HCT116 (cell line): ENCODE data around the gene CTDSP1. TPM values are rescaled to one million over a fixed set of nuclear protein-coding genes. Genes with fewer than 3 reads are reported as not detected.

Source experiments
- ATAC-seq: fragments of 200-7000 bp; cut with Tn5 transposase; 2 replicates; pipeline ENCODE4 v1.9.1; 2020; ENCODE audit warnings: mild to moderate bottlenecking, moderate library complexity
- BruUV-seq: library from RNA; stranded (reverse); fragments of 400-500 nt; replicated peaks from 2 replicates; lab custom pipeline; 2021; lab: Mats Ljungman, UMichigan
- CTCF ChIA-PET: fragments of 300-600 bp; sonication (Branson Sonifier 250); formaldehyde crosslinking; loops from one replicate; lab custom pipeline; 2021; ENCODE audit warnings: antibody characterized with exemption; lab: Charles Lee
- POLR2A ChIA-PET: fragments of 300-600, 350-600 bp; sonication (Branson Sonifier 250); formaldehyde crosslinking; loops from one replicate; lab custom pipeline; 2021; ENCODE audit warnings: antibody characterized with exemption; lab: Charles Lee
- RAD21 ChIA-PET, 2 experiments: fragments of 300-600 bp; sonication (Branson Sonifier 250); formaldehyde crosslinking; loops; one replicate each; lab custom pipeline; 2023; ENCODE audit warnings: low total read pairs in 2 of 2; ENCODE audit not compliant: uncharacterized antibody in 2 of 2, unreplicated experiment in 2 of 2, low non-redundant PET in 1 of 2; lab: Charles Lee
- DNase-seq: peaks from one replicate; pipeline ENCODE4 v3.0.0-alpha.2; 2010; ENCODE audit warnings: low read depth, low spot score
- H2AFZ ChIP-seq: fragments of 200-600 bp; shearing (Covaris generic), sonication (generic); 2 replicates; pipeline ENCODE4 v1.6.1; 2017; ENCODE audit warnings: low read depth, mixed run types, mixed read lengths, antibody characterized with exemption, low read length; ENCODE audit not compliant: poor library complexity, severe bottlenecking
- H3K27ac ChIP-seq: 2 replicates; pipeline ENCODE4 v1.5.1; 2012; ENCODE audit warnings: low read depth, low read length
- H3K27me3 ChIP-seq: fragments of 200-600 bp; sonication (generic); 2 replicates; pipeline ENCODE4 v1.6.1; 2016; ENCODE audit warnings: mixed run types, low read length, mixed read lengths; ENCODE audit not compliant: insufficient read depth
- H3K36me3 ChIP-seq, 2 experiments: fragments of 200-500 bp in 1 of 2; fragments of 200-600 bp in 1 of 2; sonication (Bioruptor generic) in 1 of 2; sonication (generic) in 1 of 2; 2 replicates each; pipeline versions ENCODE4 v1.5.1 to v1.6.1; 2014 to 2016; ENCODE audit warnings: low read length in 2 of 2, inconsistent platforms in 1 of 2, mixed read lengths in 1 of 2, mixed run types in 1 of 2; ENCODE audit not compliant: insufficient read depth in 2 of 2, control insufficient read depth in 1 of 2
- H3K4me1 ChIP-seq, 2 experiments: fragments of 200-600 bp in 1 of 2; sonication (generic) in 1 of 2; 2 replicates each; pipeline versions ENCODE4 v1.5.1 to v1.6.1; 2012 to 2017; ENCODE audit warnings: low read length in 2 of 2, inconsistent platforms in 1 of 2, mild to moderate bottlenecking in 1 of 2, mixed read lengths in 1 of 2, mixed run types in 1 of 2, moderate library complexity in 1 of 2; ENCODE audit not compliant: insufficient read depth in 2 of 2, control insufficient read depth in 1 of 2
- H3K4me2 ChIP-seq: fragments of 200-600 bp; sonication (generic); 2 replicates; pipeline ENCODE4 v1.6.1; 2017; ENCODE audit warnings: mixed run types, low read length, mixed read lengths
- H3K4me3 ChIP-seq, 2 experiments: fragments of 200-600 bp in 1 of 2; sonication (generic) in 1 of 2; replicated peaks in 1 of 2; 2 replicates each; pipeline ENCODE4 v1.5.1; 2011 to 2016; ENCODE audit warnings: low read length in 2 of 2, control low read depth in 1 of 2, low read depth in 1 of 2, mild to moderate bottlenecking in 1 of 2, mixed read lengths in 1 of 2, mixed run types in 1 of 2
- H3K79me2 ChIP-seq: fragments of 200-600 bp; sonication (generic); 2 replicates; pipeline ENCODE4 v1.6.1; 2017; ENCODE audit warnings: mild to moderate bottlenecking, mixed run types, low read length, moderate library complexity, mixed read lengths; ENCODE audit not compliant: insufficient read depth
- H3K9ac ChIP-seq: fragments of 200-600 bp; sonication (generic); 2 replicates; pipeline ENCODE4 v1.6.1; 2016; ENCODE audit warnings: low read length, mixed read lengths
- H3K9me2 ChIP-seq: fragments of 200-600 bp; sonication (generic), shearing (Covaris generic); 2 replicates; pipeline ENCODE4 v1.6.1; 2017; ENCODE audit warnings: mixed run types, mild to moderate bottlenecking, moderate library complexity; ENCODE audit not compliant: insufficient read depth
- H3K9me3 ChIP-seq, 2 experiments: fragments of 200-500 bp in 1 of 2; fragments of 200-600 bp in 1 of 2; sonication (Bioruptor generic) in 1 of 2; sonication (generic) in 1 of 2; 2 replicates each; pipeline ENCODE4 v1.6.1; 2014 to 2017; ENCODE audit warnings: low read length in 2 of 2, mixed read lengths in 2 of 2, inconsistent platforms in 1 of 2, low read depth in 1 of 2, mild to moderate bottlenecking in 1 of 2, mixed run types in 1 of 2, moderate library complexity in 1 of 2; ENCODE audit not compliant: control insufficient read depth in 1 of 2, insufficient read depth in 1 of 2
- H4K20me1 ChIP-seq: fragments of 200-600 bp; sonication (generic), shearing (Covaris generic); 2 replicates; pipeline ENCODE4 v1.6.1; 2017; ENCODE audit warnings: mixed run types, mild to moderate bottlenecking, moderate library complexity; ENCODE audit not compliant: insufficient read depth
- EGR1 ChIP-seq: IDR thresholded peaks from 2 replicates; pipeline ENCODE4 v1.6.1; 2012; ENCODE audit warnings: low read depth
- ELF1 ChIP-seq: IDR thresholded peaks from 2 replicates; pipeline ENCODE4 v1.6.1; 2012; ENCODE audit warnings: low read depth, borderline replicate concordance
- ZNF274 ChIP-seq: fragments of 200-500 bp; sonication (Bioruptor generic); IDR thresholded peaks from 2 replicates; pipeline ENCODE4 v1.6.1; 2014; ENCODE audit warnings: mild to moderate bottlenecking, low read depth, low read length, inconsistent platforms
- intact Hi-C: fragments of 100-400 bp; cut with micrococcal nuclease; formaldehyde crosslinking; loops from 2 replicates; pipeline ENCODE4 v1.10.0; 2022
- microRNA counts: library from miRNA; unstranded; fragments of <30 nt; microRNA quantifications from one replicate; lab custom pipeline; 2015
- microRNA-seq: library from miRNA; unstranded; fragments of <30 nt; microRNA quantifications from one replicate; pipeline ENCODE4, GENCODE V29; 2016; ENCODE audit warnings: borderline number of aligned reads
- total RNA-seq: library from RNA; stranded (reverse); gene quantifications from one replicate; pipeline ENCODE4 v1.2.1, GENCODE V29; 2021; ENCODE audit not compliant: unreplicated experiment
- TF ChIP-seq, protein P1 (sequence below), 3 experiments: fragments of 200-600 bp in 1 of 3; sonication (generic) in 1 of 3; IDR thresholded peaks in 2 of 3; conservative IDR thresholded peaks in 1 of 3; 2 replicates each; pipeline ENCODE4 v1.5.1; 2012 to 2017; ENCODE audit warnings: low read depth in 2 of 3, low read length in 2 of 3, antibody characterized with exemption in 1 of 3, borderline replicate concordance in 1 of 3, control low read depth in 1 of 3, mild to moderate bottlenecking in 1 of 3, mixed read lengths in 1 of 3, mixed run types in 1 of 3, moderate library complexity in 1 of 3; ENCODE audit not compliant: insufficient read depth in 1 of 3
- TF ChIP-seq, protein P2 (sequence below): IDR thresholded peaks from 2 replicates; pipeline ENCODE4 v1.6.1; 2012

Gene CTDSP1
- total RNA-seq, 1 experiment from 2014 or later: 90.7 TPM

DNA sequence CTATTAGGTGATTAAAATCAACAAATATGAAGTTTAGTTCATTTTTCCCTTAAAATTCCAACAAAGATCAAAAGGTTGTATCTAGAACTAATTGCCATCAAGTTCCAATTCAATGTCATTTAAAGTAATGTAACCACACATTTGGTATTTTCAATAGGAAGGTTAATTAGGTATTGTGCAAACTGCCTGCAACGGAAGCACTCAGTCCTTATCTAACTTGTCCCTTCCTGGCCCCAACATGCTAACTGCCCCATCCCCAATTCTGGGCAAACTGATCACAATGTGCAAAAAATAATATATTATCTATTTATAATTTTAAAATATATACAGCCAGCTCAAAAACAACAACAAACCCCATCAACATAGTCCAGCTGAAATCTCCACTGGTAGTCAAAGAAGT is 52.4 kb downstream of the CTDSP1 start:
- H3K4me2 ChIP-seq: no peak overlapping the region
- TF ChIP-seq, protein P1, sequence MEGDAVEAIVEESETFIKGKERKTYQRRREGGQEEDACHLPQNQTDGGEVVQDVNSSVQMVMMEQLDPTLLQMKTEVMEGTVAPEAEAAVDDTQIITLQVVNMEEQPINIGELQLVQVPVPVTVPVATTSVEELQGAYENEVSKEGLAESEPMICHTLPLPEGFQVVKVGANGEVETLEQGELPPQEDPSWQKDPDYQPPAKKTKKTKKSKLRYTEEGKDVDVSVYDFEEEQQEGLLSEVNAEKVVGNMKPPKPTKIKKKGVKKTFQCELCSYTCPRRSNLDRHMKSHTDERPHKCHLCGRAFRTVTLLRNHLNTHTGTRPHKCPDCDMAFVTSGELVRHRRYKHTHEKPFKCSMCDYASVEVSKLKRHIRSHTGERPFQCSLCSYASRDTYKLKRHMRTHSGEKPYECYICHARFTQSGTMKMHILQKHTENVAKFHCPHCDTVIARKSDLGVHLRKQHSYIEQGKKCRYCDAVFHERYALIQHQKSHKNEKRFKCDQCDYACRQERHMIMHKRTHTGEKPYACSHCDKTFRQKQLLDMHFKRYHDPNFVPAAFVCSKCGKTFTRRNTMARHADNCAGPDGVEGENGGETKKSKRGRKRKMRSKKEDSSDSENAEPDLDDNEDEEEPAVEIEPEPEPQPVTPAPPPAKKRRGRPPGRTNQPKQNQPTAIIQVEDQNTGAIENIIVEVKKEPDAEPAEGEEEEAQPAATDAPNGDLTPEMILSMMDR (IDR thresholded peaks at IDR 0.05 in 2 of 3, conservative IDR thresholded peaks at IDR 0.05 in 1 of 3; ENCODE audit: borderline replicate concordance in 1 of 3, insufficient read depth in 1 of 3, low read depth in 2 of 3, low read length in 2 of 3): no peak
- no peak for TF ChIP-seq ELF1
- no peak for TF ChIP-seq EGR1
- no peak for TF ChIP-seq ZNF274
- TF ChIP-seq, protein P2, sequence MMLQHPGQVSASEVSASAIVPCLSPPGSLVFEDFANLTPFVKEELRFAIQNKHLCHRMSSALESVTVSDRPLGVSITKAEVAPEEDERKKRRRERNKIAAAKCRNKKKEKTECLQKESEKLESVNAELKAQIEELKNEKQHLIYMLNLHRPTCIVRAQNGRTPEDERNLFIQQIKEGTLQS: no peak
- TF ChIP-seq, all 23 proteins: peak for 0
- H3K36me3 ChIP-seq: peaks cover 16 to 21% of the 10 kb centered on the region in 2 experiments
- no peaks in the 10 kb centered on the region for H3K79me2 ChIP-seq
- peaks cover 17% of the 10 kb centered on the region in 2 experiments for H3K4me1 ChIP-seq
- DNase-seq (no peak), ATAC-seq (no peak)
- no peak overlapping the region for H3K9ac ChIP-seq
- no peak overlapping the region for H3K4me3 ChIP-seq
- H4K20me1 ChIP-seq: no peaks in the 10 kb centered on the region
- no peaks in the 10 kb centered on the region for H3K27me3 ChIP-seq
- ChIA-PET CTCF (no interaction called here), RAD21 (no interaction called here), POLR2A (no interaction called here)
- H3K9me3 ChIP-seq: no peaks in the 10 kb centered on the region
- no peak overlapping the region for H2AFZ ChIP-seq
- BruUV-seq: TSS peak; percentile 3
- intact Hi-C loops: no loop called here
- H3K9me2 ChIP-seq: no peaks in the 10 kb centered on the region
- no peak overlapping the region for H3K27ac ChIP-seq

MicroRNA genes within 50 kb of the gene (microRNA counts, 767-probe panel; counts per million panel counts)
- microRNA hsa-miR-26b-5p (lab: Ali Mortazavi, UCI): not detected

Small RNA genes within 50 kb of the gene (microRNA-seq; reads per million reads assigned to microRNA genes)
- 17,880 reads per million, percentile 96 among the genes with 10 or more reads in this experiment for gene MIR26B

Other genes starting within 250 kb of the CTDSP1 start
- gene CXCR1, start 232.9 kb upstream of the CTDSP1 start, total RNA-seq: not detected
- 187 TPM for gene ARPC2, start 182.7 kb upstream of the CTDSP1 start, total RNA-seq
- gene GPBAR1, start 138.9 kb upstream of the CTDSP1 start, total RNA-seq: 0.27 TPM
- 111 TPM for gene AAMP, start 129.7 kb upstream of the CTDSP1 start, total RNA-seq
- 58.1 TPM for gene PNKD, start 129.3 kb upstream of the CTDSP1 start, total RNA-seq
- gene TMBIM1, start 107.4 kb upstream of the CTDSP1 start, total RNA-seq: 91.0 TPM
- 0.57 TPM for gene CATIP, start 43.0 kb upstream of the CTDSP1 start, total RNA-seq
- 0.42 TPM for gene SLC11A1, start 17.6 kb upstream of the CTDSP1 start, total RNA-seq
- 0.49 TPM for gene VIL1, start 19.3 kb downstream of the CTDSP1 start, total RNA-seq
- 23.5 TPM for gene USP37, start 168.5 kb downstream of the CTDSP1 start, total RNA-seq
- gene CNOT9, start 169.0 kb downstream of the CTDSP1 start, total RNA-seq: 65.7 TPM
- gene PLCD4, start 208.0 kb downstream of the CTDSP1 start, total RNA-seq: 0.64 TPM